Naive B cell (primary cell): Measurements from ENCODE around the gene ACTBL2. TPM values are rescaled to one million over a fixed set of nuclear protein-coding genes. Genes with fewer than 3 reads are reported as not detected.

Source experiments
- ATAC-seq, 2 donors: fragments of 150-1000 bp; cut with Tn5 transposase; 2 replicates each; pipeline ENCODE4 v1.10.0; 2021; ENCODE audit warnings: low read depth in 2 of 2, mild to moderate bottlenecking in 2 of 2, moderate library complexity in 2 of 2
- DNase-seq: peaks from one replicate; pipeline ENCODE4 v3.0.0; 2022
- H3K27ac Mint-ChIP-seq, 6 donors: one replicate each; pipeline ENCODE4 v1.8.0; 2020 to 2022; ENCODE audit warnings: mild to moderate bottlenecking in 6 of 6, mixed read lengths in 6 of 6, moderate library complexity in 5 of 6, inconsistent platforms in 2 of 6
- H3K27me3 Mint-ChIP-seq, 3 donors: one replicate each; pipeline ENCODE4 v1.8.0; 2021 to 2022; ENCODE audit warnings: mixed read lengths in 3 of 3, mild to moderate bottlenecking in 1 of 3
- H3K36me3 Mint-ChIP-seq, 2 donors: one replicate each; pipeline ENCODE4 v1.8.0; 2020 to 2022; ENCODE audit warnings: mixed read lengths in 2 of 2, inconsistent platforms in 1 of 2, mild to moderate bottlenecking in 1 of 2
- H3K4me1 Mint-ChIP-seq, 3 donors: one replicate each; pipeline ENCODE4 v1.8.0; 2020 to 2022; ENCODE audit warnings: mixed read lengths in 3 of 3, inconsistent platforms in 1 of 3, mild to moderate bottlenecking in 1 of 3, moderate library complexity in 1 of 3
- H3K4me3 Mint-ChIP-seq, 8 donors: one replicate each; pipeline ENCODE4 v1.8.0; 2020 to 2022; ENCODE audit warnings: mild to moderate bottlenecking in 8 of 8, mixed read lengths in 8 of 8, moderate library complexity in 8 of 8, inconsistent platforms in 2 of 8
- H3K9me3 Mint-ChIP-seq, 7 donors: one replicate each; pipeline ENCODE4 v1.8.0; 2020 to 2022; ENCODE audit warnings: mixed read lengths in 7 of 7, mild to moderate bottlenecking in 5 of 7, inconsistent platforms in 2 of 7, moderate library complexity in 1 of 7
- polyA plus RNA-seq, 6 donors: library from polyadenylated mRNA; unstranded; fragments of 300-500 nt; fragmentation: Illumina TruSeq; gene quantifications; one replicate each; pipeline ENCODE4 v1.2.3, GENCODE V29; 2021; ENCODE audit warnings: low read depth in 6 of 6

The ACTBL2 gene
- polyA plus RNA-seq, 6 donors from 2014 or later: not detected

- no peak overlapping the region for H3K4me3 Mint-ChIP-seq
- H3K27me3 Mint-ChIP-seq: peaks cover 0 to 4% (median 0%) of the 10 kb centered on the region in 3 donors
- H3K36me3 Mint-ChIP-seq: no peaks in the 10 kb centered on the region
- no peak for ATAC-seq
- DNase-seq: no peak
- no peaks in the 10 kb centered on the region for H3K9me3 Mint-ChIP-seq
- H3K4me1 Mint-ChIP-seq: no peaks in the 10 kb centered on the region
- no peak overlapping the region for H3K27ac Mint-ChIP-seq
Observed at GRCh38 chr5:57504357-57504756, 21.7 kb upstream of the ACTBL2 start.

DNA sequence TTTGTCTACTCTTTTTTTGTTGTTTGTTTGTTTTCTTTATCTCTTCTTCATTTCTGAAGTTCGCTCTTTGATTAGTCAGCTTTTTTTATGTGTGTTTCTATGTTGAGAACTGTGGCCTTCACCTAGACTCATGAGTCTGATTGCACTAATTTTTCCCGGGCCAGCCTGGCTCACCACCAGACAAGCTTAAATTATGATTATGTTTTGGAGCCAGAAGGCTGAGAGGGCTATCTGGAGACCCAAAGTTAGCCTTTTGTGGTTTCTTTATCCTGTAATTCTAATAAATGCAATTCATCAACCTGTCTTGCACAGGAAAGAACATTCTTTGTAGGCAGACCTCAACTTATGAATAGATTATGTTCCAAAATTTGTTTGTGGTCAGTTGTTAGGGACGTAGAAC, 20.8 kb upstream of the ACTBL2 start:
- H3K4me1 Mint-ChIP-seq: peaks cover 0 to 5% (median 0%) of the 10 kb centered on the region in 3 donors

GRCh38 chr5:57501414-57502201, 19.0 kb upstream of the ACTBL2 start:
- DNase-seq: no peak
- peaks cover 0 to 4% (median 3%) of the 10 kb centered on the region in 3 donors for H3K27me3 Mint-ChIP-seq
- no peaks in the 10 kb centered on the region for H3K36me3 Mint-ChIP-seq
- no peak overlapping the region for H3K4me3 Mint-ChIP-seq
- H3K4me1 Mint-ChIP-seq: peaks cover 0 to 5% (median 0%) of the 10 kb centered on the region in 3 donors
- H3K9me3 Mint-ChIP-seq: no peaks in the 10 kb centered on the region
- ATAC-seq: no peak
- H3K27ac Mint-ChIP-seq: no peak overlapping the region

More for the DNA sequence above, 20.8 kb upstream of the ACTBL2 start:
- Mint-ChIP-seq H3K36me3 (no peaks in the 10 kb centered on the region), H3K9me3 (no peaks in the 10 kb centered on the region), H3K27me3 (peaks cover 0 to 4% (median 0%) of the 10 kb centered on the region in 3 donors), H3K27ac (no peak overlapping the region), H3K4me3 (no peak overlapping the region)
- no peak for ATAC-seq
- DNase-seq: no peak

DNA sequence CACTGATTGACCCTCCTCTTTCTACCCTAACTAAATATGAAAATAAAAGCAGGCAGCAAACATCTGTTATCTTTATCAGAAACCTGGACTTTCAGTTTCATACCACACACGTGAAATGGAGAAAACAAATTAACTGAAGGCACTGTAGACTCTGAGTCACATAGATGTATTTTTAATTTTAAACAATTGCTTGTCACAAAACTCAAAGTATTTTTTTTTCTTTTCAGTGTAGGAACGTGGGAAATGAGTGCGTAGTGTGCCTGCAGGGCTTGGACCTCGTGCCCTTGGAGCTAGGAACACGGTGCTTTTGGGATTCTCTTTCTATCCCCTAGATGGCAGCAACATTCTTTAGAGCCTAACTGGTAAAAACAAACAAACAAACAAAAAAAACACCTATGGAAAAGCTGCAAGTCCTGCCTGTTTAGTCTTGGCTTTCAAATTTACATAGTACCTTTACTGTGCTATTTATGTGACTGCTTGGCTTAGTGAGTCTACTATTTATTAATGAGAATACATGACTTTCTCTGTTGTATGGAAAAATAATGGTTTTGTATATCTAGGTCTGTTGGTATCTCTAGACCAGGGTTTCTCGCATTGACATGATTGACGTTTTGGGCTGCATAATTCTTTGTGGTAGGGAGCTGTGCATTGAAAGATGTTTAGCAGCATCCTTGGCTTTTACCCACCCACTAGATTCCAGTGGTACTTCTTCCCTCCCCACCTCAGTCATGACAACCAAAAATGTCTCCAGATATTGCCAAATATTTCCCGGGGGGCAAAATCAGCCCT, 16.8 kb upstream of the ACTBL2 start:
- peaks cover 3 to 5% (median 4%) of the 10 kb centered on the region in 3 donors for H3K27me3 Mint-ChIP-seq
- H3K27ac Mint-ChIP-seq: peak overlapping the region in 2 of 6 donors; percentile 29 to 37
- no peaks in the 10 kb centered on the region for H3K36me3 Mint-ChIP-seq
- H3K9me3 Mint-ChIP-seq: no peaks in the 10 kb centered on the region
- peaks cover 0 to 13% (median 9%) of the 10 kb centered on the region in 3 donors for H3K4me1 Mint-ChIP-seq
- peak; percentile 15 for DNase-seq
- peak overlapping the region; percentile 52 to 88 (median 79) for H3K4me3 Mint-ChIP-seq
- peak; percentile 21 to 49 for ATAC-seq

GRCh38 chr5:57497733-57498132, 15.1 kb upstream of the ACTBL2 start:
- Mint-ChIP-seq H3K4me3 (no peak overlapping the region), H3K4me1 (peaks cover 0 to 13% (median 9%) of the 10 kb centered on the region in 3 donors), H3K27ac (no peak overlapping the region), H3K27me3 (peaks cover 4 to 13% (median 11%) of the 10 kb centered on the region in 3 donors), H3K36me3 (no peaks in the 10 kb centered on the region), H3K9me3 (no peaks in the 10 kb centered on the region)
- ATAC-seq: no peak
- no peak for DNase-seq

DNA sequence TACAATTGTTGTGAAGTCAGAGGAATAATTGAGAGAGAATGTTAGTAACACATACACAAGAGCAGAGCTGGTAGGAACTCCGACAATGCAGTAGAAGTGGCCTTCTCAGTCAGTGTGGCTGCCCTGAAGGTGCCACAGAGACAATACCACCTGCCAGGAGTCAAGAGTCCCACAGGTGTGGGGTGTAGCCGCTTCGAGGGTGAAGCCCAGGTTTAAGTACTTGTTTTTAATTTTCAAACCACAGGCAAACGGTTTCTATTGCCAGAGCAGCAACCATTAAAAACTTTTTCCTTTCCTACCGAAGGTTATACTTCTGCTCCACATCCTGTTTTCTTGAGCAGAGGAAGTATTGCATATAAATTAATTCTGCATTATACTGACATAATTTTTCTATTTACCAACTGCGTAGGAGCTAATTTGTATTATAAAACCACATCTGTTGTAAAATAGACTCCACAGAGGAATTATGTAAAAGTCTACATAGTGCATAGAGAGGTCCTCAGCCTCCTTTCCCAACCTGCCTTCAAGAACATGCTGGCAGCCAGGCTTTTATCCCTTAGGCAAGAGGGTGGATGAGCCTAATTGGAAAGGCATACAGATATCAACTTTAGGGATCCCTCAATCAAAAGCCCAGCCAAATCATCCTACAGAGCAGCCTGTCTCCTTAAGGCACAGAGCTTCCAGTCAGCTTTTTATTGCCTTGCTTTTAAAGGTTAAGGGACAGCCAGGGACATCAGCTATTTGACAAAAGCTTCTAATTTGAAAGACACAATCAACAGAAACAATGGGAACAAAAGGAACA, 12.9 kb upstream of the ACTBL2 start:
- Mint-ChIP-seq H3K4me3 (no peak overlapping the region), H3K27ac (no peak overlapping the region), H3K9me3 (no peaks in the 10 kb centered on the region), H3K27me3 (peaks cover 0 to 13% (median 11%) of the 10 kb centered on the region in 3 donors), H3K4me1 (peaks cover 0 to 13% (median 9%) of the 10 kb centered on the region in 3 donors), H3K36me3 (no peaks in the 10 kb centered on the region)
- ATAC-seq (no peak), DNase-seq (no peak)

GRCh38 chr5:57494104-57495098, 11.8 kb upstream of the ACTBL2 start:
- DNase-seq: no peak
- H3K9me3 Mint-ChIP-seq: no peaks in the 10 kb centered on the region
- ATAC-seq: no peak
- peaks cover 0 to 13% (median 9%) of the 10 kb centered on the region in 3 donors for H3K4me1 Mint-ChIP-seq
- H3K4me3 Mint-ChIP-seq: peak overlapping the region in 1 of 8 donors; percentile 17
- peaks cover 0 to 13% (median 11%) of the 10 kb centered on the region in 3 donors for H3K27me3 Mint-ChIP-seq
- peak overlapping the region in 2 of 6 donors; percentile 4 to 44 for H3K27ac Mint-ChIP-seq
- H3K36me3 Mint-ChIP-seq: no peaks in the 10 kb centered on the region

DNA sequence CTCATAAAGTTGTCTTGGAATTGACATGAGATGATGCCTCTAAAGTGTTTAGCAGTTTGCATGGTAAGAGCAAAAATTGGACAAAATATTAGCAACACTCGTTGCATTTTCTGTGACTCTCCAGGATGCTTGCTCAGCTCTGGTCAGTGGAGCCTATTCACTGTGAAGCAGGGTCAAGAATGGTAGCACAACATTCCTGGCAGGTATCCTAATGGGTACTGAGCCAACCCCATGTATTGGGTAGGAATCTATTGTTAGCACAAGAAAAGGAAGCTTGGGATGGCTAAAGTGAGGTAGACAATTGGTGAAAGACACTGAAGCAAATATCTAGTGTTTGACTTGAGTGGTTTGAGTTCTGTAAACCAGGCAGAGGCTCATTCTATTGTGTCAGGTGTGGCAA, 10.4 kb upstream of the ACTBL2 start:
- peaks cover 0 to 9% (median 8%) of the 10 kb centered on the region in 3 donors for H3K4me1 Mint-ChIP-seq
- no peaks in the 10 kb centered on the region for H3K9me3 Mint-ChIP-seq
- no peaks in the 10 kb centered on the region for H3K36me3 Mint-ChIP-seq
- DNase-seq (no peak), ATAC-seq (no peak)
- H3K4me3 Mint-ChIP-seq: no peak overlapping the region
- peaks cover 0 to 13% (median 11%) of the 10 kb centered on the region in 3 donors for H3K27me3 Mint-ChIP-seq
- H3K27ac Mint-ChIP-seq: no peak overlapping the region

DNA sequence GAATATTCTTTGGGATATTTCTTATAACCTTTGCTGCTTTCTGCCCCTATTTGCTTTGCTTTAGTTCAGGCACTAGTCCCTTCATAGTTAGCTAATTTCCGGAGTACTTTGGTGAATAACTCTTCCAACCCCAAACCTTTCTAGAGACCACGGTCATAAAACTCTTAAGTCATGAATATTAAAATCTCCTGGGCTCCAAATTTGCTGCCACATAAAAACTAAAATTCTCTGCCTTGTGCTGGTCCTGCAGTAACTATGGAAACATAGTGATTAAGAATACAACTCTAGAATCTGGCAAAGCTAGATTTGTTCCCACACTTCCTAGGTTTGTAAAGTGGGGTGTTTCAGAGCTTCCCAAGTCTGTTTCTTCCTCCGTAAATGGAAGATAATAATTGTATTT, 10.0 kb upstream of the ACTBL2 start:
- DNase-seq (no peak), ATAC-seq (no peak)
- Mint-ChIP-seq H3K27ac (no peak overlapping the region), H3K36me3 (no peaks in the 10 kb centered on the region), H3K9me3 (no peaks in the 10 kb centered on the region), H3K4me1 (peaks cover 0 to 9% (median 8%) of the 10 kb centered on the region in 3 donors), H3K27me3 (peaks cover 0 to 13% (median 11%) of the 10 kb centered on the region in 3 donors), H3K4me3 (no peak overlapping the region)

- peaks cover 0 to 13% (median 6%) of the 10 kb centered on the region in 3 donors for H3K27me3 Mint-ChIP-seq
- H3K27ac Mint-ChIP-seq: no peak overlapping the region
- DNase-seq (no peak), ATAC-seq (no peak)
- H3K9me3 Mint-ChIP-seq: no peaks in the 10 kb centered on the region
- no peaks in the 10 kb centered on the region for H3K36me3 Mint-ChIP-seq
- no peak overlapping the region for H3K4me3 Mint-ChIP-seq
- peaks cover 0 to 9% (median 8%) of the 10 kb centered on the region in 3 donors for H3K4me1 Mint-ChIP-seq
Observed at GRCh38 chr5:57491369-57491965, 8.9 kb upstream of the ACTBL2 start.

DNA sequence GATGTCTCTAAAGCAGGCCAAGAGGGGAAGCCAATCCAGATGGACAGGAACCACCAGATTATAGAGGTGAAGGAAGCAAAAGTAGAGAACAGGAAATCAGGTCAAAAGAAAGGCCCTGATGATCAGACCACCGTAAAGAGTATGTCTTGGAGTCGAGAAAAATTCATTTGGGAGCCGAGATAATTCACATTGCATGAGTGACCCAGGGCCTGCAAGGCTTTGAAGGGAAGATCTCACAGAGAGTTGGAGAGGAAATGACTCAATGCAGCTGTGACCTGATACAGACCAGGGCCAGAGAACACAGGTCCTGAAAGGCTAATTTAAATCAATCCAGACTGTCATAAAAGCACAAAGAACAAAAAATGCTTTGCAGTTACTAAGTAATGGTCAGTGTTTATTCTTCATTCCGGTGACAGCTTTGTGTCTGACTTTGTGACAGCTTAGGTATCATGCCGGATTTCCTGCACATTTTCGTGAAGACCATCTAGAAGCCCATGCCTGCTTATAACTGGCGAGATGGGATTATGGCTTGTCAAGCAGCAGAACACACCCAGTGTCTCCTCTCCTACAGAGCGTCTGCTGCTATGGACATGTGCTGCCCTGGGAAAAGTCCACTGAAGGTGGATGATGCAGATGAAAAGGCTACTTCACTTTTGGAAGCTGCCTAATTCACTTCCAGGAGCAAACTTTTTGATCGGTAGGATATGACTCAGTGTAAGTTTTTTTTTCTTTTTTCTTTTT, 5.8 kb upstream of the ACTBL2 start:
- ATAC-seq (no peak), DNase-seq (no peak)
- H3K36me3 Mint-ChIP-seq: no peaks in the 10 kb centered on the region
- H3K9me3 Mint-ChIP-seq: no peaks in the 10 kb centered on the region
- no peaks in the 10 kb centered on the region for H3K4me1 Mint-ChIP-seq
- no peak overlapping the region for H3K4me3 Mint-ChIP-seq
- H3K27ac Mint-ChIP-seq: peak overlapping the region in 2 of 6 donors; percentile 78 to 83
- peaks cover 0 to 4% (median 0%) of the 10 kb centered on the region in 3 donors for H3K27me3 Mint-ChIP-seq
